Prostate gland (tissue), 2 donors: ENCODE measurements around the gene B4GALT5. TPM values are rescaled to one million over a fixed set of nuclear protein-coding genes. Genes with fewer than 3 reads are reported as not detected.
A peak's percentile ranks its signal among the peaks of the same experiment; 100 is the strongest.

Experiments used
- DNase-seq: peaks from one replicate; pipeline ENCODE4 v3.0.0-alpha.2; 2019; ENCODE audit warnings: low spot score
- H3K27ac ChIP-seq, 2 donors: fragments of 200-600 bp; sonication (generic); 2 replicates each; pipeline ENCODE4 v1.5.1; 2017 to 2019
- H3K27me3 ChIP-seq: fragments of 200-600 bp; sonication (generic); replicated peaks from 2 replicates; pipeline ENCODE4 v1.5.1; 2019; ENCODE audit not compliant: insufficient read depth
- H3K36me3 ChIP-seq, 2 donors: fragments of 200-600 bp; sonication (generic); 1 replicate in 1 of 2; 2 replicates in 1 of 2; pipeline versions ENCODE4 v1.5.1 to v1.8.1; 2017 to 2019
- H3K4me1 ChIP-seq: fragments of 200-600 bp; sonication (generic); replicated peaks from 2 replicates; pipeline ENCODE4 v1.5.1; 2019
- H3K4me3 ChIP-seq, 2 donors: fragments of 200-600 bp; sonication (generic); 2 replicates each; pipeline ENCODE4 v1.5.1; 2017 to 2019
- H3K9me3 ChIP-seq: fragments of 200-600 bp; sonication (generic); 2 replicates; pipeline ENCODE4 v1.5.1; 2017
- CTCF ChIP-seq, 4 experiments: fragments of 200-600 bp in 2 of 4; fragments of 450-650 bp in 2 of 4; sonication (generic) in 2 of 4; IDR thresholded peaks; 1 replicate in 3 of 4; 2 replicates in 1 of 4; pipeline ENCODE4 v1.5.1; 2016 to 2019; ENCODE audit warnings: antibody characterized with exemption in 4 of 4, mild to moderate bottlenecking in 2 of 4, moderate library complexity in 2 of 4
- POLR2A ChIP-seq: fragments of 450-650 bp; IDR thresholded peaks from one replicate; pipeline ENCODE4 v1.6.1; 2016; ENCODE audit warnings: antibody characterized with exemption, mild to moderate bottlenecking
- POLR2AphosphoS5 ChIP-seq: sonication (generic); formaldehyde crosslinking; IDR thresholded peaks from one replicate; pipeline ENCODE4 v1.6.1; 2017; ENCODE audit warnings: antibody characterized with exemption
- WGBS: methylation state at CpG from one replicate; pipeline ENCODE4 v1.1.5; 2018; 5-methylcytosine and 5-hydroxymethylcytosine counted together
- intact Hi-C: fragments of 100-400 bp; cut with DNase I; formaldehyde crosslinking; loops from one replicate; pipeline ENCODE4 v1.14.2; 2022
- total RNA-seq, 2 donors: library from RNA; depleted of rRNA; stranded (reverse); fragments of >200 nt; gene quantifications; one replicate each; pipeline ENCODE4 v1.1.0, GENCODE V29; 2016

Gene B4GALT5
- total RNA-seq, 2 donors from 2014 or later, result 17.8 to 53.7 TPM

GRCh38 chr20:49658508-49658907, 55.2 kb downstream of the B4GALT5 start:
- no peak overlapping the region for H3K4me3 ChIP-seq
- TF ChIP-seq POLR2A (no peak), CTCF (IDR thresholded peaks at IDR 0.05) (no peak)
- intact Hi-C loops, result no loop called here
- H3K27ac ChIP-seq, result no peak overlapping the region
- no peaks in the 10 kb centered on the region for H3K4me1 ChIP-seq
- WGBS, result 73% methylated on average over 2 of the region's 2 CpGs
- H3K36me3 ChIP-seq, result no peaks in the 10 kb centered on the region
- H3K9me3 ChIP-seq, result no peaks in the 10 kb centered on the region
- no peak for DNase-seq
- no peaks in the 10 kb centered on the region for H3K27me3 ChIP-seq

GRCh38 chr20:49657118-49657901, 56.4 kb downstream of the B4GALT5 start:
- intact Hi-C loops, result no loop called here
- Histone ChIP-seq H3K4me1 (no peaks in the 10 kb centered on the region), H3K27ac (no peak overlapping the region), H3K9me3 (no peaks in the 10 kb centered on the region), H3K4me3 (no peak overlapping the region), H3K27me3 (no peaks in the 10 kb centered on the region), H3K36me3 (no peaks in the 10 kb centered on the region)
- TF ChIP-seq POLR2A, result no peak
- TF ChIP-seq POLR2AphosphoS5, result no peak
- no peak for TF ChIP-seq CTCF (IDR thresholded peaks at IDR 0.05)
- WGBS, result 81% methylated on average over 8 of the region's 8 CpGs
- no peak for DNase-seq

GRCh38 chr20:49656304-49656703, 57.4 kb downstream of the B4GALT5 start:
- DNase-seq, result peak; percentile 55
- no peak overlapping the region for H3K27ac ChIP-seq
- H3K36me3 ChIP-seq, result no peaks in the 10 kb centered on the region
- H3K4me3 ChIP-seq, result no peak overlapping the region
- intact Hi-C loops, result no loop called here
- WGBS, result 28% methylated on average over 7 of the region's 7 CpGs
- H3K9me3 ChIP-seq, result no peaks in the 10 kb centered on the region
- no peaks in the 10 kb centered on the region for H3K27me3 ChIP-seq
- no peaks in the 10 kb centered on the region for H3K4me1 ChIP-seq
- TF ChIP-seq POLR2A (no peak), CTCF (IDR thresholded peaks at IDR 0.05) (no peak), POLR2AphosphoS5 (peak; percentile 83)

- Histone ChIP-seq H3K9me3 (no peaks in the 10 kb centered on the region), H3K4me1 (no peaks in the 10 kb centered on the region), H3K27me3 (no peaks in the 10 kb centered on the region), H3K27ac (no peak overlapping the region), H3K4me3 (no peak overlapping the region), H3K36me3 (no peaks in the 10 kb centered on the region)
- intact Hi-C loops, result no loop called here
- 88% methylated on average over 8 of the region's 8 CpGs for WGBS
- no peak for DNase-seq
- TF ChIP-seq CTCF (IDR thresholded peaks at IDR 0.05) (no peak), POLR2A (no peak), POLR2AphosphoS5 (no peak)
Observed at GRCh38 chr20:49653925-49654434, 59.7 kb downstream of the B4GALT5 start.

- Histone ChIP-seq H3K9me3 (no peaks in the 10 kb centered on the region), H3K27ac (no peak overlapping the region), H3K36me3 (no peaks in the 10 kb centered on the region), H3K4me3 (no peak overlapping the region), H3K27me3 (no peaks in the 10 kb centered on the region), H3K4me1 (no peaks in the 10 kb centered on the region)
- 88% methylated on average over 3 of the region's 3 CpGs for WGBS
- intact Hi-C loops, result no loop called here
- no peak for DNase-seq
- no peak for TF ChIP-seq CTCF (IDR thresholded peaks at IDR 0.05)
- TF ChIP-seq POLR2A, result no peak
Observed at GRCh38 chr20:49649672-49650071, 64.0 kb downstream of the B4GALT5 start.
